NB4 (cell line): Measurements from ENCODE around the gene TULP4.
"Not testable (repeated sequence)": the region's sequence is repeated elsewhere in the genome, so short reads cannot be mapped to it uniquely, and the experiment has no call there.

ENCODE experiments used
- DNase-seq: peaks from one replicate; pipeline ENCODE4 v3.0.0; 2010; ENCODE audit warnings: low read depth
- H3K4me3 ChIP-seq: one replicate; pipeline ENCODE4 v1.5.1; 2011; ENCODE audit warnings: mild to moderate bottlenecking, low read depth, low read length, moderate library complexity
- CTCF ChIP-seq: IDR thresholded peaks from one replicate; pipeline ENCODE4 v1.5.1; 2012; ENCODE audit warnings: low read depth, low read length
- MAX ChIP-seq: IDR thresholded peaks from 2 replicates; pipeline ENCODE4 v1.6.1; 2011; ENCODE audit warnings: low read depth, low read length
- MYC ChIP-seq: IDR thresholded peaks from 2 replicates; pipeline ENCODE4 v1.6.1; 2011; ENCODE audit warnings: low read depth, low read length
- POLR2A ChIP-seq: IDR thresholded peaks from 2 replicates; pipeline ENCODE4 v1.6.1; 2011; ENCODE audit warnings: mild to moderate bottlenecking; ENCODE audit not compliant: insufficient read length; ENCODE audit errors: extremely low read depth

The TULP4 gene

DNA sequence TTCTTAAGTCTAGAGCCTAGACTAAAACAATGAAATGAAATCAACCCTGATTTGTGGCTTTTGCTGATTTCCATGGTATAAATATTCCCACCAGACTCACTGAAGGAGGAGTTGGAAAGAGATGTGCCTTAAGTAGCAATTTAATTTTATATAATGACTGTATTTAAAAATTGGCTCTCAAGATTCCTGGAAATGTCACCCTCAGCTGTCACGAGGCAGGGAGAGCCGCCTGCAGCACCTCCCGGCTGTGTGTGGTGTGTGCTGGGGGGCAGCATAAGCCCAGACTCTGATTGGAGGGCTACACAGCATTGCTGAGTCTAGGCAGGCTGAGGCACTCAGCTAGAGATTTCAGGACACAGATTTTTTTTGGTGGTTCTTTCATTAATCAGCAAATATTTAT is 207.0 kb downstream of the TULP4 start:
- no peak overlapping the region for H3K4me3 ChIP-seq
- TF ChIP-seq MAX (no peak), CTCF (no peak), MYC (no peak), POLR2A (no peak)
- no peak for DNase-seq

DNA sequence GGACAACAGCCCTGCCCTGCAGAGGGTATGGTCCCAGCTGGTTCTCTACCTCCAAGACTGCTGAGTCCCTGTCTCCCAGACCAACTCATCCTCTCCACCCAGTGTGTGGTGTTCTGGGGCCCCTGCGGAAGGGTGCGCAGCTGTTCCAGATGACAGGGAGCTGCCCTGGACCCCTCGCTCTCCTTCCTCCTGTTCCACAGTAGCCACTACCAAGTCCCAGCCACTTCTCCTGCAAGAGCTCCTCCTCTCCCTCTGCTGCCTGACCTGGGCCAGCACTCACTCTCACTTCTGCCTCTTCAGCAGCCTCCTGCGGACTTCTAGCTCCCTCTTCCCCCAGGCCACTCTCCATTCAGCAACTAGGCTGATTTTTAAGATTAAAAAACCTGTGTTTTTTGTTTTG is 207.5 kb downstream of the TULP4 start:
- DNase-seq: no peak
- no peak overlapping the region for H3K4me3 ChIP-seq
- TF ChIP-seq MYC (no peak), POLR2A (no peak), CTCF (no peak), MAX (no peak)

GRCh38 chr6:158520975-158521374 is 208.7 kb downstream of the TULP4 start:
- not testable (repeated sequence) for H3K4me3 ChIP-seq, DNase-seq

GRCh38 chr6:158521759-158522158 is 209.5 kb downstream of the TULP4 start:
- no peak overlapping the region for H3K4me3 ChIP-seq
- DNase-seq: no peak
- no peak for TF ChIP-seq MYC

DNA sequence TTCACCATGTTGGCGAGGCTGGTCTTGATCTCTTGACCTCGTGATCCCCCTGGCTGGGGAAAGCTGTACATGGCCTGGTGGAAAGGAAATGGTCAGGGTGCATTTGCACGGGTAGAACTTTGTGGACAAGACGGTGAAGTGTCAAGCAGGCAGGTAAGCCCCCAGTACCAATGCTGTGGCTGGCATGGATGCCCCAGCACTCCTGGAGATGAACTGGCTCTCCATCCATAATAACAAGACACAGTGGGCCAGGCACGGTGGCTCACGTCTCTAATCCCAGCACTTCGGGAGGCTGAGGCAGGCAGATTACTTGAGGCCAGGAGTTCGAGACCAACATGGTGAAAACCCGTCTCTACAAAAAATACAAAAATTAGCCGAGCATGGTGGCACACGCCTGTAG is 210.4 kb downstream of the TULP4 start:
- no peak for DNase-seq
- TF ChIP-seq CTCF: no peak
- no peak for TF ChIP-seq MYC
- no peak for TF ChIP-seq POLR2A
- TF ChIP-seq MAX: no peak
- no peak overlapping the region for H3K4me3 ChIP-seq

DNA sequence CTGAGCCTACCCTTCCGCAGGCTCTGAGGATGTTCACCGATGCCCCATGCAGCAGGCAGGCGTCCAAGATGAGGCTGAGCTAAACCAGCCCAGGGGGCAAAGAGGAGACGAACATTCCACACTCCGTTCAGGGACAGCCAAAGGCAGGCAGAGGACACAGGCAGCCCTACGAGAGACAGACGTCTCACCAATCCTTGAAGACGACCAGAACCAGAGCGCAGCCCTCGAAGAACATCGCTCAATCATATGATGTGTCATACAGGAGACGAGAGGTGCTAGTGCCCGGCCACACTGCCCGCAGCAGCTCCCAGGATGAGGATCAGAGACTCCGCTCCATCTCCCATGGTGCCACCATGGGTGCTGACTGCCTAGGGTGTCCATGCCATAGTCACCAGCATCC is 212.0 kb downstream of the TULP4 start:
- TF ChIP-seq POLR2A (no peak), MYC (no peak), MAX (no peak), CTCF (no peak)
- H3K4me3 ChIP-seq: no peak overlapping the region
- no peak for DNase-seq

GRCh38 chr6:158527858-158528257 is 215.6 kb downstream of the TULP4 start:
- DNase-seq: not testable (repeated sequence)

DNA sequence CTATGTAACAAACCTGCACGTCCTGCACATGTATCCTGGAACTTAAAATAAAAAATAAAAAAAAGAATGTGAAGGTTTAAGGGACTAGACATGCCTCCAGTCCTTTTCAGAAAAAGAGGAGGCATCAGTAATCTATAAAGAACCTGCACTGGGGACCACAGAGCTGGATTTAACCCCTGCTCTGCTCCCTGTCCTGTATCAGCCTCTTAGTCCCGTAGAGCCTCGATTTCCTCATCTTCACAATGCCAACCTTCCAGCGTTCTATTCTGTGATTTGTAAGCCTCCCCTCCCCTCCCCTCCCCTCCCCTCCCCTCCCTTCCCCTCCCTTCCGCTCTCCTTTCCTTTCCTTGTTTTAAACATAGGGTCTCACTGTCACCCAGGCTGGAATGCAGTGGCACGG is 216.6 kb downstream of the TULP4 start:
- no peak overlapping the region for H3K4me3 ChIP-seq
- DNase-seq: no peak
- no peak for TF ChIP-seq CTCF
- no peak for TF ChIP-seq MYC
- TF ChIP-seq POLR2A: no peak
- no peak for TF ChIP-seq MAX

More at GRCh38 chr6:158527858-158528257, 215.6 kb downstream of the TULP4 start:
- H3K4me3 ChIP-seq: not testable (repeated sequence)
